HG03442 (cell line): ENCODE data around the gene CLEC20A.

Source experiments
- ATAC-seq: cut with Tn5 transposase; IDR thresholded peaks from one replicate; pipeline ENCODE4 v1.9.1; 2021; ENCODE audit warnings: mild to moderate bottlenecking, moderate library complexity; ENCODE audit not compliant: unreplicated experiment

Gene CLEC20A

DNA sequence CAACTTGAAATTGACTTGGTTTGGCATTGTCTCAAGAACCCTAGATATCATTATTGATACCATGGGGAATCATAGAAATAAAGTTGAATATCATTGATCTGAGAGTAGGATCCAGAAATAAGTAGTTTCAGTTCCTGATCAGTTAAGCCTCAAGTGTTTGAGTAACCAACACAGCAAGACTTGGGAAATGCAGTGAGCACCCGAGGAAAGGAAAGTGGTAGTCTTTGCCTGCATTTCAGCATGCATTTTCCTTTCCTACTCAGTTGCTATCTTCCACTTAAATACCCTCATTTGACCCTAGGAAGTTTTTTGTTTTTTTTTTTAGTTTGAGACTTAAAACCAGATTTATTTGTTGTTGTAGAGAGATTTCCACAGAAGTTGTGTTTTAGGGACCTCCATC lies 18.9 kb downstream of the CLEC20A start:
- ATAC-seq: no peak

DNA sequence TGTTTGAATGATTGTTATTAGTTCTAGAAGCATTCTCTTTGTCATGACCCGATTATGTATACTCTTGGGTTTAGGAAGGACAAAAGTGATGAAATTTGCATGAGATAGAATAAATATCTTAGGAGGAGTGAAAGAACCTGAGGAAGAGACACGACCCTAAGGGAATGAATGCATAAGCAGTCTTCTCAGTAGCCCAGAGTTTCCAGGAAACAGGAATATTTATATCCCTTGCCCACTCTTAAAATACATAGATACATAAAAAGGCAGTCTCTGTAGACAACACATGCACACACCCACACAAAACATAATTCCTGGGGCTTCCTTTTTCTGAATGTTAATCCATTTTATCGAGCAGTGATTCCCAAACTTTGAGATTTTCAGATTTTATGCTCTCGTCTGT lies 19.4 kb downstream of the CLEC20A start:
- no peak for ATAC-seq

DNA sequence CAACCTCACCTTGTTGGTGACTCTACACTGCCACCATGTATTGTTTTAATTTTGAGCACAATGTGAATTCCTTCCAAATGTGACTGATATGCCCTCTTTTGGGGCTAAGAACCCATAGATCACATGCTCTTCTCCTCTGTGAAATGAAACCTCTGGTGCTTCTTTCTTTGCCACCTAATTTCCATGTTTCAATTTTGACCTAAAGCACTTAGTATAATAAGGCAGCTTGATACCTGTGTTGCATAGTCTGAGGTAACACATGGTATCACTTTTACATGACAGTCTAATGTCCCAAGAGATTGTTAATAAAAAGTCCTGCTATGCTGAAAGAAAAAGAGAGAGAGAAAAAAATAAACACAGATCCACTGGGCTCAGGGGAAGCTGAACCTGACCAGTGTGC lies 24.2 kb downstream of the CLEC20A start:
- ATAC-seq: no peak

DNA sequence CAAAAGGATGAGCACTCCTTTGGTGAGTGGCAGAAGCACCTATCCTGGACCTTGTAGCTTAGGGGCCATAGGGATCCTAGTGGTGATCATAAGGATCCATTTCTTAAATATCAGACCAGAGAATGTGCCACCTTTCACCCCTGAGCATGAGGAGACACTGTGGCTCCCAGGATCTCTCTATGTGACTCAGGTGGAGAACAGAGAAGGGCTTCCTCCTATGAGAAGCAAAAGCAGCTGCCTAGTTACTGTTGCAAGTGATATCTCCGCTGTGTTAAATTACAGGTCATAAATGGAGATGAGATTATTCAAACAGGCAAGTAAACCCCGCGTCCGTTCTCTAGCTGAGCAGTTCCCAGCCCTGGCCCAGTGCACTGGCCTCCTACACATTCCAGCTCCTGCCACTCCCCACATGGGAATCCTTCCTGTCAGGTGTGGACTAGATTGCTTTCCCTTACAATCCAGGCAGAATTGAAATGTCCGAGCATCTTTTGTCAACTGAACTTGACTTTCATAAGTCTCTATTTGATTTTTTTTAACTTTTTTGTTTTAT lies 26.3 kb downstream of the CLEC20A start:
- no peak for ATAC-seq

DNA sequence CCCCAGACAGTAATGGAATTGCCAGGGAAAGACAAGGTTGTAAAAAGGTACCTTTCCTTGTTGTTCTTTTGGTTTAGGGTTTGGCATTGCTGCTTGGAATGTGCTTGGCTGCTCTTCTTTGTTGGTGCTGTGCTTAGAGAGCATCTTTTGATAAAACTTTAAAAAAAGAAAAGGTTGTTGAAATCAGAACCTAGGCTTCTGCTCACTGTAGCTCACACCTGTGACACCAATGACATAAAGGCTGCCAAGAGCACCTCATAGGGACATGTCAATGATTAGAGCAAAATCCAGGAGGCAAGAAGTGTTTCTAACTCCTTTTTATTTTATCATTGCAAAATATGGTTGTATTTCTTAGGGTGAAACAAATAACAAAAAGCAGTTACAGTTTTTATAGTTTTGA lies 28.9 kb downstream of the CLEC20A start:
- no peak for ATAC-seq

DNA sequence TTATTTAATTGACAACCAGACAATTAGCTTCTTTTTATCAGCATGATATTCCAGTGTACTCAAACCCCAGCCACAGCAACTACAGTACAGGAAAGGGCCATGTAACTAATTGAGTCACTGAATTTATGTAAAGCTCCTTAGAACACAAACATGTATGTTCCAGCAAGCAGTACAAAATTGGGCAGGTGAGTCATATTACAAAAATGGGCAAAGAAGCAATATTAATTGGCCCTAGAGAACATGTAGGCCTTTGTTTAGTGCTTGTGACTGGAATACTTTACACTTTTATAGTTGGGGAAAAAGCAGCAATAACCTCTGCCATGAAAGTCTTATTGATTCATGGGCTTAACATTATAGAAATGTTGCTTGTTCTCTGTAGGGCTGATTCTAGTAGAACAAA lies 31.8 kb downstream of the CLEC20A start:
- ATAC-seq: no peak

DNA sequence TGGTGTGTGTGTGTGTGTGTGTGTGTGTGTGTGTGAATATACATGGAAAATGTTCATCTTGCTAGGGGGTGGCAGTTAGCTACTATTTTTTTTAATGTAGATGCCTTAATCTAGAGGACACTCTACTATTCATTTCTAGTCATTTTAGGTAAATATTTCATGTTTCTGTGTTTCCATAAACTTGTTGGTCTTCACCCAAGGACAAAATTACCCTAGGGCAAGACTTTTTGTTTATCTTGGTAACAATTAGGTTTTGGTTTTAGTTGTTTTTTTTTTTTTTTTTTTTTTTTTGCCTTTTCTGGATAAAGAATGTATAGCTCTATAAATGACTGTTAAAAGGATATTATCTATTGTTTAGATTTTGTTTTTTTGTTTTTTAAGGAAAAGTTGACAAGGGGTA lies 32.2 kb downstream of the CLEC20A start:
- no peak for ATAC-seq

DNA sequence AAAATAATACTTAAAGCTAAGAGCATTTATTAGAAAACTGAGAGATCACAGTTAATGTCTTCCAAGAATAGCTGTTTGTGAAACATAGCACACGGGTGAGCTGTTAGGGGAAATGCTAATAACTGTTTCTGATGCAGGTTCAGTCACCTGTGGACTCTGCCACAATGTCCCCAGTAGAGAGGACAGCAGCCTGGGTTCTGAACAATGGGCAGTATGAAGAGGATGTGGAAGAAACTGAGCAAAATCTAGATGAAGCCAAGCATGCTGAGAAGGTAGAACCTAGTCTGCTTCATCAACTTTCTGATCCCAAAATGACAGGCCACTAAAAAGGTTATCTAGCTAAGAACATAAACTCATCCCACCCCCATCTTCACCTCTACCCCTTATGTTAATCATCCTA lies 32.6 kb downstream of the CLEC20A start:
- ATAC-seq: no peak

DNA sequence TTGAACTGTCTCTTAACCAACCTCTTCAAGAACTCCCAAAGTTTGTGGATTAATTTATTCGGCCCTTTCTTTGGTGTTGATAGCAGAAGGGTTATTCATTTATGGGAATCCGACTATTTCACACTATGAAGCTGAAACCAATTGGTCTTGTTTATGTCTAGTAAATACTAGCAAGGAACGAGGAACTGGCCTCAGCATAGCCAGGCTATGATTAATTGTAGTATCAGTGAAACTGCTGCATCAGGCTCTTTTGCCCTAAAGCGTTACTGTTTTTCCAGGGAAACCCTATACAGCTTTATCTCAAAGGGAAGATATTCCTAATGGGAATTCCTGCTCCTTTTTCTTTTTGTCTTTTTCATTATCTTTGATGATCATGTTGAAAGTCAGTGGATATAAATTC lies 35.1 kb downstream of the CLEC20A start:
- ATAC-seq: no peak

DNA sequence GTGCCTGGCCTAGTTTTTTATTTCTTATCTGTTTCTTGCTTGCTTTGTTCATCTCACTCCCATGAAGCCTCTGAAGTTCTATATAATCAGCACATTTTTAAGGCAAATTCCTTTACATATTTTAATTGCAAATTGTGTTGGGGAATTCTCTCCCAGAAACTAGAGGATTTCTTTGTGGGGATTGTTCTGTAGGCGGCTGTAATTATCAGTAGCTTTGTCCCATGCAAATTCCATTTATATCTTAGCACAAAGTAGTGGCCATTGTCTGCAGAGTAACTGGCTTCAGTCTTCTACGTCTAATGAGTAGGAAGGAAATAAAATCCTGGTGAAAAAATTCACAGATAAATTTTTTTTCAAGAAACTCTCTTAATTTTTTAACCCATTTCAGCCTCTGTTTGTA lies 35.7 kb downstream of the CLEC20A start:
- ATAC-seq: no peak

DNA sequence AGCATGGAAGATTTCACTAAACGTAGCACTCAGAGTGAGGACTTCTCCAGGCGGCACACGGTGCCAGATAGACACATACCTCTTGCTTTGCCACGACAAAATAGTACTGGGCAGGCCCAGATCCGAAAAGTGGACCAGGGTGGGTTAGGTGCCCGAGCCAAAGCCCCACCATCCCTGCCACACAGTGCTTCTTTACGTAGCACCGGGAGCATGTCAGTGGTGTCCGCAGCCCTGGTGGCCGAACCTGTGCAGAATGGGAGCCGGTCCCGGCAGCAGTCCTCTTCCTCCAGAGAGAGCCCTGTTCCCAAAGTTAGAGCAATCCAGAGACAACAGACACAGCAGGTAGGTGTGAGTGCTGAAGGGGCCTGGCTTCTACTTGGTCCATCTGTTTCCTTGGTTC lies 38.6 kb downstream of the CLEC20A start:
- no peak for ATAC-seq

DNA sequence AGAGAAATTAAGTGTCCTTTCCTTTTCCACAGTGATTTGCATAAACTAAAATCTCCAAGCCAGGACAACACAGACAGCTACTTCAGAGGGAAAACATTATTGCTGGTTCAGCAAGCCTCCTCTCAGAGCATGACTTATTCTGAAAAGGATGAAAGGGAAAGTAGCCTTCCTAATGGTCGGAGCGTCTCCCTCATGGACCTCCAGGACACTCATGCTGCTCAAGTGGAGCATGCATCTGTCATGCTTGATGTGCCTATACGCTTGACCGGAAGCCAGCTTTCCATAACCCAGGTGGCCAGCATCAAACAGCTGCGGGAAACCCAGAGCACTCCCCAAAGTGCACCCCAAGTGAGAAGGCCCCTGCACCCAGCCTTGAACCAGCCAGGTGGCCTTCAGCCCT lies 39.1 kb downstream of the CLEC20A start:
- ATAC-seq: no peak

DNA sequence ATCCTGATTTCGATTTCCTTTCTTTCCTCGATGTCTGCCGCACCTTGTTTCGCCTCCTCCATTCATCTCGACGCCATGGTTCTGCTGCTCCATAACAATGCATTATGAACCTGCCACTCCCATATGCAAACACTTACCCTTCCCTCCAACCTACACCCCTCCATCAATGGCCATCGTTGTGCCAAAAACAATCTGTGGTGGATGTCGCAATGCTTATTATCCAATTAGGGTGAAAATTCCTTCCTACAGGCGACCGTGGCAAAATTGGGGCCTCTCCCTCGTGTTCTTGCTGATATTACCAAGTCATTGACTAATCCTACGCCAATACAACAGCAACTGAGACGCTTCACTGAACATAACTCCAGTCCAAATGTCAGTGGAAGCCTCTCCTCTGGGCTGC lies 40.3 kb downstream of the CLEC20A start:
- no peak for ATAC-seq

DNA sequence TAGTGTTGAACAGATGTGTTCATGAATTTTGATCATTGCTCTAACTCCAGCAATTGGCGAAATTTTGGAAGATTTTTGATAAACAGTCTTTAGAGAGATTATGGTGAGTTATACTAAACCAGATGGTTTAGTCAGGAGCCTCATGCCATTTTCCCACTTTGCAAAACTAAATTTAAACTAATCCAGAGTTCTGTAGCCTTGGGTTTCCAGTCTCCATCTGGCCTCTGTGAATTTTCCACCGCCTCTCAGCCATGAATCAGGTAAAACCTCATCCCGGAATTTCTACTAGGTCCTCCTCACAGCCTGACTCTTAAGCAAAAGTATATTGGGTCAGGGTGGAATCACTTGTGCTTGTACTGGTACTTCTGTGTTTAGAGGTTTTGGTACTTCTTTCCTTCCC lies 44.8 kb downstream of the CLEC20A start:
- no peak for ATAC-seq

DNA sequence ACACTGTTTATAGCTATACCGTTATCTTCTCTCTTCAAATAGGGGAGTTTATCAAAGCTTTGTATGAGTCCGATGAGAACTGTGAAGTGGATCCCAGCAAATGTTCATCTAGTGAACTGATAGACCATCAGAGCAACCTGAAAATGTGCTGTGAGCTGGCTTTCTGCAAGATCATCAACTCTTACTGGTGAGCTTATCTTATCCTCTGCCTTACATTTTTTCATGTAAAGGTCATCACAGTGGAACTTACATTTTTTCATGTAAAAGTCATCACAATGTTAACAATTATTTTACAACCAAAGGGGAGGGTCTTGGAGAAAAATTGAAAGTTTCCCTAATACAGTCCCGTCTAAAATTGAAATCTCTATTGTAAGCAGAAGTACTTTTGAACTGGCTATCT lies 45.2 kb downstream of the CLEC20A start:
- no peak for ATAC-seq

DNA sequence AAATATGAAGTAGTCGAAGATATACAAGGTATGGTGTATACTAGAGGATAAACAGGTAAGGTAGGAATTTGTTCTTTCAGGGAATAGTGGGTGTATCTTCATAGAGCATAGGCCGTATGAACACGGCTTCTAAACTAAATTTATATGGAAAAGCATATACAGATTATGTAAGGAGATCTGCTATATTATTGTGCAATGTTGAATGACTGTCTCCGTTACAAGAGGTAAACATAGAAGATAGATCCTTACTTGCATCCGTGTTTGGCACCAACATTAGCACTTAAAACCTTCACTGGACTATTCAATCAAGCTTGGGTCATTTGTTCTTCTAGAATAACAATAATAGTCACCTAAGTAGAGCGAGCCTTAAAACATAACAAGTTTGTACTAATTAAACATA lies 45.9 kb downstream of the CLEC20A start:
- ATAC-seq: no peak

DNA sequence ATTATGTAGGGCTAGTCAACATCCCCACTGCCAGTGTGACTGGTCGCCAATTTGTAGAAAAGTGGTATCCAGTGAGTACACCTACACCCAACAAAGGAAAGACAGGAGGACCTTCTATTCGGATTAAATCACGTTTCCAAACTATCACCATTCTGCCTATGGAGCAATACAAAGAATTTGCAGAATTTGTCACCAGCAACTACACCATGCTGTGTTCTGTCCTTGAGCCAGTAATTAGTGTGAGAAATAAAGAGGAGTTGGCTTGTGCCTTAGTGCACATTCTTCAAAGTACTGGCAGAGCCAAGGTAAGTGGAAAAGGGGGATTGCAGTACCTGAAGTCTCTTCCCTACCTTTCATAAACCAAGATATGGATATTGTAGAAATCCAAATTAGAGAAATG lies 53.8 kb downstream of the CLEC20A start:
- ATAC-seq: no peak

DNA sequence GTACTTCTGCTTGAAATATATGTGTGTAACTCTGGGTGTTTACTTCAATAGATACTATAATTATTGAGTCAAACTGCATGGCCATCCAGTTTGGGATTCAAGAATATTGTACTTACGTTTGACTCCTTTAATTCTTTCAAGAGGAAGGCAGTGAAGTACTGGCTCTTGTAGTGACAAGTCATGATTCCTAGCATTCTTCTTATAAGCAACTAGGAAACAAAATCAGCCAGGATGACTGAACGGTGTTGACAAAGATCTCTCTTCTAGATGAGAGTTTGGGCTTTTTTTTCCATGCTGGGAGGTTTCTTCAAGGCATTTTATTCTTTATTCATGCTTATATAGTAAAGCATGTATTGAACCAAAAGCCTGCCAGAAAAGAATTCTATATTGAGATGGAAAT lies 58.3 kb downstream of the CLEC20A start:
- no peak for ATAC-seq

DNA sequence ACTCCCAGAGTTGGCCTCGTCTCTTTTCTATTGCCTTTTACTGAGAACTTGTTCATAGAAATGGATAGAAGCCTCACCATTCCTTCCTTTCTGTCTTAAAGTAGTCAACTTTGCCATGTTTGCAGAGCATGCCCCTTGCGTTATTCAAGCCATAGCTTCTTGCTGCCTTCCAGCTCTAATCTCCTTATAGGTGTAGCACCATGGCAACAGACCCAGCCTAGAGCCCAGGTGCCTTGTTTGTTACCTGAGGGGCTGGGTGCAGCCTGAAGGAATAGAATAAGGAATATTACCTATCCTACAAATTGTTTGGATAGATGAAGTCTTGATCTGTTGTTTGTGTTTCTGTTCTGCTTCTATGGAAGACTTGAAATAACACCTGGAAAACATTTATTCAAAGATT lies 59.9 kb downstream of the CLEC20A start:
- ATAC-seq: no peak

DNA sequence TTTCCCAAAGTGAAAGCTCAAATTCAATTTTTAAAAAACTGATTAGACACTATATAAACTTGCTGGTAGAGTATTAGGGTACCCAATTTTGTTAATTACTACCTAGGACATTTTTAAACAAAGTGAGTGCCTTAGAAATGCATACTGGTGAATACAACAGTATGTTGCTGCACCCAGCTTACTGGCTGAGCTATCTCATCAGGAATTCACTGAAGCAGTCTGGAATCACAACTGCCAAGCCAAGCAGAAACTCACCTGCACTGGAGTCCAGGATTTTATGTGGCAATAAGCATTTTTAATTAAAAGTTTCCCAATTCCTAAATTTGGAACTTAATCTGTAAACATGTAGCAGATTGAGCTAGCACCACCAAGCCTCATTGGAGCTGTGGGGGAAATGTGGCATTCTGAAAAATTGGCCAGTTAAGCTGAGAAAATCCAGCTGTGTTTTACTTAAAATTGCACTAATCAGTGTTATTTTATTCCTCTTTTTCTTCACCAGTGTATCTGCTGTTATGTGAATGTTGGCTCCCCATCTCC lies 61.8 kb downstream of the CLEC20A start:
- no peak for ATAC-seq

DNA sequence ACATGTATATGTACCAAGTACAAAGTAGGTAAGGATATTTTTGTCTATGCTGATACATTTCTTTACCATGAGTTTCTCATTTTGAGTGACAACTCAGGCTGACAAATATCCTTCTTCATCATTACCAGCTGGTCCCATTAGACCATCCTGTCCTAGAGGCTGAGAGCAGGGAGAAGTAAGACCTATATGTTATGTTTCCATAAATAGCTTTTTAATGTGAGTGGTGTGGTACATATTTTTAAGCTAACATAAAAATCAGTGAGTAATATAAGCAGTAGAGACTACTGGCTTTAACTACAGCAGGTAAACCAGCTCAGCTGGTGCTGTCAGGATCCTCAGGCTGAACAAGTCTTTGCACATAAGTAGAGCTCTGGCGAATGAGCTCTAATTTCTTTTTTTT lies 62.4 kb downstream of the CLEC20A start:
- no peak for ATAC-seq
